ENCODE measurements around the gene PDCL2.
"Not testable (repeated sequence)": the region's sequence is repeated elsewhere in the genome, so short reads cannot be mapped to it uniquely, and the experiment has no call there.

Gene PDCL2

GRCh38 chr4:55592014-55592413, at the start of gene PDCL2:
TSS of gene PDCL2 (minus strand) at chr4:55592245. CDS start at chr4:55592109, 136 bp downstream.
- DNase-seq, result no peak

GRCh38 chr4:55637272-55637820, 45.3 kb upstream of the PDCL2 start:
- no peak for DNase-seq

- no peak for DNase-seq
These were observed 44.6 kb upstream of the PDCL2 start for GRCh38 chr4:55636656-55636999.

- DNase-seq, result peak; percentile 68
These were observed 44.0 kb upstream of the PDCL2 start, which contains the start of gene NMU for GRCh38 chr4:55635741-55636655. TSS of gene NMU (minus strand) at chr4:55636298. CDS start at chr4:55636192, 106 bp downstream.

GRCh38 chr4:55635282-55635681, 43.2 kb upstream of the PDCL2 start:
- DNase-seq, result no peak

- DNase-seq, result no peak
These were observed 42.5 kb upstream of the PDCL2 start for GRCh38 chr4:55634417-55635128.

- no peak for DNase-seq
These were observed 41.9 kb upstream of the PDCL2 start for GRCh38 chr4:55633903-55634302.

GRCh38 chr4:55625835-55626234, 33.8 kb upstream of the PDCL2 start:
- no peak for DNase-seq

- not testable (repeated sequence) for DNase-seq
These were observed 32.0 kb upstream of the PDCL2 start for GRCh38 chr4:55624063-55624462.

- DNase-seq, result no peak
These were observed 26.6 kb upstream of the PDCL2 start for GRCh38 chr4:55618546-55619143.

- DNase-seq, result no peak
These were observed 25.6 kb upstream of the PDCL2 start for GRCh38 chr4:55617587-55618197.

- no peak for DNase-seq
These were observed 23.0 kb upstream of the PDCL2 start for GRCh38 chr4:55615008-55615407.

- no peak for DNase-seq
These were observed 21.6 kb upstream of the PDCL2 start for GRCh38 chr4:55613621-55614020.

- DNase-seq, result no peak
These were observed 20.3 kb upstream of the PDCL2 start for GRCh38 chr4:55612341-55612740.

- DNase-seq, result no peak
These were observed 19.5 kb upstream of the PDCL2 start for GRCh38 chr4:55611358-55612059.

GRCh38 chr4:55610381-55610780, 18.3 kb upstream of the PDCL2 start:
- no peak for DNase-seq

- no peak for DNase-seq
These were observed 17.4 kb upstream of the PDCL2 start for GRCh38 chr4:55609393-55609866.

- no peak for DNase-seq
These were observed 16.5 kb upstream of the PDCL2 start for GRCh38 chr4:55608591-55608990.

GRCh38 chr4:55604996-55605395, 13.0 kb upstream of the PDCL2 start:
- no peak for DNase-seq

- no peak for DNase-seq
These were observed 8.6 kb upstream of the PDCL2 start for GRCh38 chr4:55600640-55601039.

GRCh38 chr4:55598641-55599040, 6.6 kb upstream of the PDCL2 start:
- no peak for DNase-seq

GRCh38 chr4:55588160-55588559, 3.9 kb downstream of the PDCL2 start:
- DNase-seq, result no peak
